Measurements from ENCODE around the gene ELOVL7.
"Not testable (repeated sequence)": the region's sequence is repeated elsewhere in the genome, so short reads cannot be mapped to it uniquely, and the experiment has no call there.

The ELOVL7 gene

GRCh38 chr5:60795424-60795950, 48.6 kb downstream of the ELOVL7 start:
- not testable (repeated sequence) for DNase-seq (ENCODE audit: low spot score)

DNA sequence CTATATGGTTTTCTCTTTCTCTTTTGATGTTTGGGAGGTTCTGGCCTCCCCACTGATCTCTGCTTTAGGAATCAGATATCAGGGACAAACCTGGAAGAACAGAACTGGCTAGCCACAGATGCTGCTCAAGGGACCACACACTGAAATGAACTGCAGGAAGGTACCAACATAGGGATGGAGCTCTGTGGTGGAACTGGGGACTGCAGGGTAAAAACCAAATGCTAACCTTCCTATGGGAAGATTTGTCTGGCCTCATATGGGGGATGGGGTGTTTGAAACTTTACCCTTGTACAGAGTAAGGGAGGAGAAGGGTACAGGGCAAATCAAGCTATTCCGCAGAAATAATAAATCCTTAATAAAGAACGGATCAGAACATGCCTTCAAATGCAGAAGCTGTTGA, 49.4 kb downstream of the ELOVL7 start:
- DNase-seq (ENCODE audit: low spot score) = no peak

DNA sequence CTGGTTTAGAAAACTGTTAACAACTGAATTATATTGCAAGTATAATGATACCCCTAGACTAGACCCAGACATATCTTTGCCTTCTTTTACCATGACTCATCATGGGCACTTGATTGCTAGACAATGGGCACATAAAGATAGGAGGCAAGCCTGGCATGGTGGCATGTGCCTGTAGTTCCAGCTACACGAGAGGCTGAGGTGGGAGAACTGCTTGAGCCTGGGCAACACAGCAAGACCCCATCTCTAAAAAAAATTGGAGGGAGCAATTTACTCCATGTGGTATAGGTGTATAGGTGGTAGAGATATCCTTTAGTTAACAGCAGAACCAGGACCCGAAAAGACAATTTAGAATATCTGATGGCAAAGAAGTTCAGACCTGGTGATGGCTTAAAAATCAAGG, 51.6 kb downstream of the ELOVL7 start:
- DNase-seq (ENCODE audit: low spot score) = no peak

GRCh38 chr5:60789551-60789950, 54.5 kb downstream of the ELOVL7 start:
- DNase-seq (ENCODE audit: low spot score) = no peak

DNA sequence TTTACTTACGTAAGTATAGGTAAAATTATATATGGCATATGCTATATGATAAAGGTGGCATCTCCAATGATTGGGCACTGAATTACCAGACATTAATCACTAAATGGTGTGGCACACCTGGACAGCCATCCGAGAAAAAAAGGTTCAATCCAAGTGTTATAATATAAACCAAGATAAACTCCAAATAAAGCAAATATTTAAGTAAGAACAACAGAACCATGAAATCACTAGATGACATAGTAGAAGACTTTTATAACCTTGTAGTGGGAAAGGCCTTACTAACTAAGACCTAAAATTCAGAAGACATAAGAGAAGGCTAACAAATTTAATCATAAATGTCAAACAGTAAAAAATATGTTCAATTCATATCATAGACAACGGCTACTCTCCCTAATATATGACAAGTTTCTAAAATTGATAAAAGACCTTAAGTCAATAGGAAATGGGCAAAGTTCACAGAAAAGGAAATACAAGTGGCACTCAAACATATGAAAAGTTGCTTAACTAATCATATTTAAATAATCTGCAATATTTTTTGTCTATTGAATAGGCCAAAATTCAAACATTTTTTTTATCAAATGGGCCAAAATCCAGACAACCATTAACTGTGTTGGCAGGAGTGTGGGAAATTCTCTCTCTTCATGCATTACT, 55.1 kb downstream of the ELOVL7 start:
- no peak for DNase-seq (ENCODE audit: low spot score)

- DNase-seq (ENCODE audit: low spot score) = no peak
Measured at GRCh38 chr5:60779466-60779865, 64.6 kb downstream of the ELOVL7 start.

DNA sequence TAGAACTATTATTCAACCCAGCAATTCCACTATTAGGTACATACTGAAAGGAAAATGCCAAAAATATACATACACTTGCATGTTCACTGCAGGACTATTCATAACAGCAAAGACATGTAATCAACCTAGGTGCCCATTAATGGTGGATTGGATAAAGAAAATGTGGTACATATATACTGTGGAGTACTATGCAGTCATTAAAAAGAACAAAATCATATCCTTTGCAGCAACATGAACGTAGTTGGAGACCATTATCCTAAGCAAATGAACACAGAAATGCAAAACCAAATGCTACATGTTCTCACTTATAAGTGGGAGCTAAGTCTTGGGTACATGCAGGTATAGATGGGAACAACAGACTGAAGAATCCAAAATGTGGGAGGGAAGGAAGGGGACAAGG, 67.7 kb downstream of the ELOVL7 start:
- DNase-seq (ENCODE audit: low spot score) = no peak

- no peak for DNase-seq (ENCODE audit: low spot score)
Measured at GRCh38 chr5:60765019-60765709, 78.9 kb downstream of the ELOVL7 start.

DNA sequence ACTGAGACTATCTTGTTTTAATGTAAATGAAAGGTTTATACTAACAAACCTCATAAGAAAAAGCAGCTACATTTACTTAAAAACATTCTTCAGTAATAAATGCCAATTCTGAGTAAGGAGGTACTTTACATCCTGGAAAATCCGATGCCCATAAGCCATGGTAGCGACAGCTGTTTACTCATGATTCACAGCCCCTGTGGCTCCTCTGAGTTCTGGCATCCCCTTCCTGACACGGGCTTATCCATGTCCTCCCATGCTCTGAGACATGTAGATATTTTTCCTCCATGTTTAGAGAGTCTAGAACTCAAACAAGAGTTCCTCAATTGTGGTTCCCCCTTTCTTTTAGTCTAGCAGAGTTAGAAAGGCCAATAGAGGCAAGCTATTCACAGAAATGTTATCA, 81.0 kb downstream of the ELOVL7 start:
- DNase-seq (ENCODE audit: low spot score) = no peak

DNA sequence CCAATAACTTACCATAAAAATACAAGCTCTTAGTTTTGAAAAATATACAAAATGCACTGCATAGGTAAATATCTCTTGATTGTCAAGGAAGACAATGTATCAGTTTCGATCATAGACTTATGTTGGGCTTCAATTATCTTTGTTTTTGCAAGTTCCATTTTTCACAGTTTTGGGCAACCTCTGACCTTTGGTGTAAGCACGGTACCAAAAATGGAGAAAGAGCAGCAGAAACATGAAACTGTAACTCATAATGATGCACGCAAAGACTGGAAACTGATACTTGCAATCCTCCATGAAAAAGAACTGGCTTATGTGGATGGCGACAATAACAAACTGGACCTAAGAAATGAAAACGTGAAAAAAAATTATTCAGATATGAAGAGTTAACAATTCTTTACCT, 89.6 kb downstream of the ELOVL7 start:
- DNase-seq (ENCODE audit: low spot score) = no peak

DNA sequence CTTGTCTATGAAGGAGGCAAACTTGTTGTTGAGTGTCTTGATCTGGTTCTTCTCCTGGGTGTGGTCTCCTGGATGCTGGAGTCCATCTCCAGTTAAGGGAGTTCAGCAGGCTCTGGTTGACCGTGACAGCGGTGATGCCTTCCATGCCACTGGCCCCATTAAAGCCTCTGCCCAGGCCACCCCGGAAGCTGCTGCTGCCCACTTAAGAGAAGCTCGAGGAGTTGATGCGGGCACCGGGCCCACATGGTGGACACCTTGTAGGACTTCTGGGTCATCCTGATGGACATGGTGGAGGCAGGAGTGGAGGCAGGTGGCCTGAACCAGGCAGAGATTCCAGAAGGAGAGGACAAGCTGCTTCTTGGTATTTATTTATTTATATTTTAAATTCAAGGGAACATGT, 99.4 kb downstream of the ELOVL7 start:
- DNase-seq (ENCODE audit: low spot score) = no peak

DNA sequence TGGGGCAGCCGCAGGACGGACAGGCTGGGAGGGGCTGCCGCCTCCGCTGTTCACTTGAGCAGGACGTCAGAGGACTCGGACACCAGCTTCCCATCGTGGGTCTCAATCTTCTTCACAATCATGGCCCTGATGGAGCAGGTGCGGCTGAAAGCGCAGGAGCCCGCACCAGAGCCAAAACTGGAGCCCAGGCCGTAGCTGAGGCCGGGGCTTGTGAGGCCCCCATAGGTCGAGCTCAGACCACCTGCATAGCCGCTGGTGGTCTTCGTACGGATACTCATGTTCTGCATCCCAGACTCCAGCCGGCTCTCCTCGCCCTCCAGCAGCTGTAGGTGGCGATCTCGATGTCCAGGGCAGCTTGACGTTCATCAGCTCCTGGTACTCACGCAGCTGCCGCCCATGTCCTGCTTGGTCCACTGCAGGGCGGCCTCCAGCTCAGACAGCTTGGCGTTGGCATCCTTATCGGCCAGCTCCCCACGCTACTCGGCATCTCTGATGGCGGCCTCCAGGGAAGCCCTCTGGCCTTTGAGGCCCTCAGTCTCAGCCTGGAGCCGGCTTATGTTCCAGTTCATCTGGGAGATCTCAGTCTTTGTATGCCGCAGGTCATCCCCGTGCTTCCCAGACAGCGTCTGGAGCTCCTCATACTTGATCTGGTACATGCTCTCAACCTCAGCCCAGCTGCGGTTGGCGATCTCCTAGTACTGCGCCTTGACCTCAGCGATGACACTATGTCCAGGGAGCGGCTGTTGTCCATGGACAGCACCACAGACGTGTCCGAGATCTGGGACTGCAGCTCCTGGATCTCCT, 100.4 kb downstream of the ELOVL7 start:
- DNase-seq (ENCODE audit: low spot score) = no peak

DNA sequence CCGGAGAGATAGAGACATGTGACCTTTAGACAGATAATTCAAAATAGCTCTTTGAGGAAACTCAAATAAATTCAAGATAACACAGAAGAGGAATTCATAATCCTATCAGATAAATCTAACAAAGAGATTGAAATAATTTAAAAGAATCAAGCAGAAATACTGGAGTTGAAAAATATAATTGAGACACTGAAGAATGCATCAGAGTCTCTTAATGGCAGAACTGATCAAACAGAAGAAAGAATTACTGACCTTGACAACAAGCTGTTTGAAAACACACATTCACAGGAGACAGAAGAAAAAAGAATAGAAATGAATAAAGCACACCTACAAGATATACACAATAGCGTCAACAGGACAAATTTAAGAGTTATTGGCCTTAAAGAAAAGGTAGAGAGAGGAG, 103.7 kb downstream of the ELOVL7 start:
- DNase-seq (ENCODE audit: low spot score) = no peak

DNA sequence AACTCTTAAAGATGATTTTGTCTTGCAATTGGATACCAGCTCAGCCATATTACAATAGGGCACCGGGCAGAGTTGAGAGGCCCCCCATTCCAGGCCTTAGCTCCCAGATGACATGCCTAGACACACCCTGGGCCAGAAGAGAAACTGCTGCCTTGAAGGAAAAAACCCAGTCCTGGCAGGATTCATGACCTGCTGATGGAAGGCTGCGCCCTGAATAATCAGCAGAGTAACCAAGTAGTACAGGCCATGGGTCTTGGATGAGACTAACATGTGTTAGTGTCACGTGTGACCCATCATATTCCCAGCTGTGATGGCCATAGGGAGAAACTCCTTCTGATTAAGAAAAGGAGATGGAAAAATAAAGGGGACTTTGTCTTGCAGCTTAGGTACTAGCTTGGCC, 105.1 kb downstream of the ELOVL7 start:
- no peak for DNase-seq (ENCODE audit: low spot score)

- DNase-seq (ENCODE audit: low spot score) = no peak
Measured at GRCh38 chr5:60738461-60738860, 105.6 kb downstream of the ELOVL7 start.

DNA sequence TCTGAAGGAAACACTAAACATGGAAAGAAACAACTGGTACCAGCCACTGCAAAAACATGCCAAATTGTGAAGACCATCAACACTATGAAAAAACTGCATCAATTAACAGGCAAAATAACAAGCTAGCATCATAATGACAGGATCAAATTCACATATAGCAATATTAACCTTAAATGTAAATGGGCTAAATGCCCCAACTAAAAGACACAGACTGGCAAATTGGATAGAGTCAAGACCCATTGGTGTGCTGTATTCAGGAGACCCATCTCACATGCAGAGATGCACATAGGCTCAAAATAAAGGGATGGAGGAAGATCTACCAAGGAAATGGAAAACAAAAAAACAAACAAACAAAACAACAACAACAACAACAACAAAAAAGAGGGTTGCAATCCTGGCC, 113.2 kb downstream of the ELOVL7 start:
- not testable (repeated sequence) for DNase-seq (ENCODE audit: low spot score)

GRCh38 chr5:60727033-60727679, 116.9 kb downstream of the ELOVL7 start:
- DNase-seq (ENCODE audit: low spot score) = no peak

DNA sequence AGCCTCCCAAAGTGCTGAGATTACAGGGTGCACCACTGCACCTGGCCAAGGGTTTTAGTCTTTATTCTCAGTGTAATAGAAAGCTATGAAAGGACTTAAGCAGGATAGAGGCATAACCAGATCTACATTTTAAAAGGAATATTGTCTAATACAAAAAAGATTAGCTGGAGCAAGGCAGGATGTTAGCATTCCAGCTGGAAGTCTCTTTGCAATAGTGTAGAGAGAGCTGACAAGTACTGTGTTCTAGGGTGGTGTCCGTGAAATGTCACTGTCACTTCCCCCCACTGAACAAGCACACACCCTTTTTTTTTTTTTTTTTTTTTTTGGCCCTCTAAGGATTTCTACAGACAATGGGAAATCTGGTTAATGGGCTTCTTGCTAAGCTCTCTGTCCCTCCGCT, 119.9 kb downstream of the ELOVL7 start:
- no peak for DNase-seq (ENCODE audit: low spot score)

DNA sequence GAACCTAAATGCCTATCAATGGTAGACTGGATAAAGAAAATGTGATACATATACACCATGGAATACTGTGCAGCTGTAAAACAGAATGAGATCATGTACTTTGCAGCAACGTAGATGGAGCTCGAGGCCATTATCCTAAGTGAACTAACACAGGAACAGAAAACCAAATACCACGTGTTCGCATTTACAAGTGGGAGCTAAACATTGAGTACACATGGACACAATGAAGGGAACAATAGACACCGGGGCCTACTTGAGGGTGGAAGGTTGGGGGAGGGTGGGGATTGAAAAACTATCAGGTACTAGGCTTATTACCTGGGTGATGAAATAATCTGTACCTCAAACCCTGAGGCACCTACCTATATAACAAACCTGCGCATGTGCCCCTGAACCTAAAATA, 121.7 kb downstream of the ELOVL7 start:
- no peak for DNase-seq (ENCODE audit: low spot score)

- DNase-seq (ENCODE audit: low spot score) = no peak
Measured at GRCh38 chr5:60719329-60719728, 124.7 kb downstream of the ELOVL7 start.

DNA sequence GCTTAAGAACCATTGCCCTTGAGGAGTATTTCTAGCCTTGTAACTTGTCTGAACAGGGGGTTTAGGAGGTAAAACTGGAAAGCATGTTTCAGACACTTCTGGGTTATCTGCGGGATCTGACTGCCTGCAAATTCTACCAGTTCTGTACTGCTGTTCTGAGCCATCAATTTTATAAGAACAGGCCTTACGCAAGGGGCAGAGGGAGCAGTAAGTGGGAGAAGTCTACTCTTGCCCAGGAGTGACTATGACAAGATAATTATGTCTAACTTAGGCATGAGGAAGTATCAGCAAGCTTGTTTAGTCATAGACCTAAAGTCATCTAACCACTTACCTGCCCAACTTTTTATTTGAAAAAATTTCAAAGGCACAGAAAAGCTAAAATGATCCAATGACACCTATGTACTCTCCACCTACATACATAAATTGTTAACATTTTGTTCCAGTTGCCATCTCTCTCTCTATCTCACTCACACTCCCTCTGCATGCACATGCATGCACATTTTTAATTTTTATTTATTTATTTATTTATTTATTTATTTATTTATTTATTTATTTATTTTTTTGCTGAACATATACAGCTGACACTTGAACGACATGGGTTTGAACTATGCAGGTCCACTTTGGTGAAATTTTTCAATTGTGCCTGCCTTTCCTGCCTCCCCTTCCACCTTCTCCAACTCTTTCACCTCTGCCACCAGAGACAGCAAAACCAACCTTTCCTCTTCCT, 125.7 kb downstream of the ELOVL7 start:
- no peak for DNase-seq (ENCODE audit: low spot score)

Data from NAMALWA (cell line).